HepG2 (cell line): ENCODE data around the gene EXOC6B.

Experiments
- CC2D1A ChIP-seq: sonication (generic); formaldehyde crosslinking; IDR thresholded peaks from 2 replicates; pipeline ENCODE4 v1.8.1; 2023; ENCODE audit warnings: mild to moderate bottlenecking, missing genetic modification reagents
- ELF4 ChIP-seq: sonication (generic); formaldehyde crosslinking; IDR thresholded peaks from 2 replicates; pipeline ENCODE4 v1.5.0; 2020; ENCODE audit warnings: missing genetic modification reagents, mild to moderate bottlenecking, moderate library complexity, borderline replicate concordance
- KAT7 ChIP-seq: IDR thresholded peaks from 2 replicates; pipeline ENCODE4 v1.6.1; 2018; ENCODE audit warnings: borderline replicate concordance, missing compliant biosample characterization
- NR2F2 ChIP-seq: IDR thresholded peaks from 2 replicates; pipeline ENCODE4 v1.6.1; 2012; ENCODE audit warnings: low read depth, inconsistent platforms, borderline replicate concordance
- POLR2AphosphoS5 ChIP-seq: IDR thresholded peaks from 2 replicates; pipeline ENCODE4 v1.6.1; 2012; ENCODE audit warnings: low read depth, low read length
- ZBTB26 ChIP-seq: IDR thresholded peaks from 2 replicates; pipeline ENCODE4 v1.6.1; 2016; ENCODE audit warnings: missing compliant biosample characterization, missing genetic modification reagents, borderline replicate concordance
- ZFY ChIP-seq: sonication (generic); formaldehyde crosslinking; IDR thresholded peaks from 2 replicates; pipeline ENCODE4 v1.4.0; 2020; ENCODE audit warnings: missing genetic modification reagents
- ZNF274 ChIP-seq: sonication (generic); formaldehyde crosslinking; IDR thresholded peaks from 2 replicates; pipeline ENCODE4 v1.5.1; 2020; ENCODE audit warnings: mild to moderate bottlenecking, missing genetic modification reagents
- ZNF770 ChIP-seq: sonication (generic); formaldehyde crosslinking; IDR thresholded peaks from 2 replicates; pipeline ENCODE4 v1.5.0; 2020; ENCODE audit warnings: mild to moderate bottlenecking, missing genetic modification reagents
- TF ChIP-seq, protein P1 (sequence below): sonication (generic); formaldehyde crosslinking; IDR thresholded peaks from 2 replicates; pipeline ENCODE4 v1.4.0; 2020; ENCODE audit warnings: mild to moderate bottlenecking, missing genetic modification reagents
- TF ChIP-seq, protein P2 (sequence below): sonication (generic); formaldehyde crosslinking; IDR thresholded peaks from 2 replicates; pipeline ENCODE4 v1.5.0; 2020; ENCODE audit warnings: mild to moderate bottlenecking, missing genetic modification reagents, moderate library complexity

DNA sequence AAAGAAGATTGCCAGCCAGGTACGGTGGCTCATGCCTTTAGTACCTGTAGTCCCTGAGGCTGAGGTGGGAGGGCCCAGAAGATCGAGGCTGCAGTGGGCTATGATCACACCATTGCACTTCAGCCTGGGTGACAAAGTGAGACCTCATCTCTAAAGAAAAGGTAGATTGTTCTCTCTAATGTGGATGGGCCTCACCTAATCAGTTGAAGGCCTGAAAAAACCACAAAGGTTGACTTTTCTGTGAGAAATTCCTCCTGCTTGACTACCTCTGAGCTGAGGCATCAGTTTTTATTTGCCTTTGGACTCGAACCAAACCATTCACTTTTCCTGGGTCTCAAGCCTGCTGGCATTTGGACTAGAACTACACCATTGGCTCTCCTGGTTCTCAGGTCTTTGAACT, 536.1 kb downstream of the EXOC6B start:
- TF ChIP-seq ZNF770 (CRISPR knock-in tag) (no peak), ZBTB26 (CRISPR knock-in tag) (no peak), ZNF274 (CRISPR knock-in tag) (no peak), NR2F2 (no peak), POLR2AphosphoS5 (no peak), CC2D1A (no peak), ZFY (CRISPR knock-in tag) (no peak), ELF4 (CRISPR knock-in tag) (no peak), KAT7 (no peak)
- TF ChIP-seq, protein P1, sequence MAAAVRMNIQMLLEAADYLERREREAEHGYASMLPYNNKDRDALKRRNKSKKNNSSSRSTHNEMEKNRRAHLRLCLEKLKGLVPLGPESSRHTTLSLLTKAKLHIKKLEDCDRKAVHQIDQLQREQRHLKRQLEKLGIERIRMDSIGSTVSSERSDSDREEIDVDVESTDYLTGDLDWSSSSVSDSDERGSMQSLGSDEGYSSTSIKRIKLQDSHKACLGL (CRISPR knock-in tag), result no peak
- TF ChIP-seq, protein P2, sequence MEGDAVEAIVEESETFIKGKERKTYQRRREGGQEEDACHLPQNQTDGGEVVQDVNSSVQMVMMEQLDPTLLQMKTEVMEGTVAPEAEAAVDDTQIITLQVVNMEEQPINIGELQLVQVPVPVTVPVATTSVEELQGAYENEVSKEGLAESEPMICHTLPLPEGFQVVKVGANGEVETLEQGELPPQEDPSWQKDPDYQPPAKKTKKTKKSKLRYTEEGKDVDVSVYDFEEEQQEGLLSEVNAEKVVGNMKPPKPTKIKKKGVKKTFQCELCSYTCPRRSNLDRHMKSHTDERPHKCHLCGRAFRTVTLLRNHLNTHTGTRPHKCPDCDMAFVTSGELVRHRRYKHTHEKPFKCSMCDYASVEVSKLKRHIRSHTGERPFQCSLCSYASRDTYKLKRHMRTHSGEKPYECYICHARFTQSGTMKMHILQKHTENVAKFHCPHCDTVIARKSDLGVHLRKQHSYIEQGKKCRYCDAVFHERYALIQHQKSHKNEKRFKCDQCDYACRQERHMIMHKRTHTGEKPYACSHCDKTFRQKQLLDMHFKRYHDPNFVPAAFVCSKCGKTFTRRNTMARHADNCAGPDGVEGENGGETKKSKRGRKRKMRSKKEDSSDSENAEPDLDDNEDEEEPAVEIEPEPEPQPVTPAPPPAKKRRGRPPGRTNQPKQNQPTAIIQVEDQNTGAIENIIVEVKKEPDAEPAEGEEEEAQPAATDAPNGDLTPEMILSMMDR (CRISPR knock-in tag), result no peak
